Suppressor macrophage (primary cell): ENCODE measurements around the gene PTGES2.
A peak's percentile ranks its signal among the peaks of the same experiment; 100 is the strongest.

Experiments used
- DNase-seq, 4 experiments: peaks; one replicate each; pipeline ENCODE4 v3.0.0-alpha.2; 2020 to 2022

PTGES2 gene

GRCh38 chr9:128102861-128103588, 24.5 kb downstream of the PTGES2 start:
- DNase-seq = peak in 2 of 4 experiments; percentile 35 to 43

- DNase-seq = no peak
These were observed 25.3 kb downstream of the PTGES2 start for GRCh38 chr9:128102196-128102595.

DNA sequence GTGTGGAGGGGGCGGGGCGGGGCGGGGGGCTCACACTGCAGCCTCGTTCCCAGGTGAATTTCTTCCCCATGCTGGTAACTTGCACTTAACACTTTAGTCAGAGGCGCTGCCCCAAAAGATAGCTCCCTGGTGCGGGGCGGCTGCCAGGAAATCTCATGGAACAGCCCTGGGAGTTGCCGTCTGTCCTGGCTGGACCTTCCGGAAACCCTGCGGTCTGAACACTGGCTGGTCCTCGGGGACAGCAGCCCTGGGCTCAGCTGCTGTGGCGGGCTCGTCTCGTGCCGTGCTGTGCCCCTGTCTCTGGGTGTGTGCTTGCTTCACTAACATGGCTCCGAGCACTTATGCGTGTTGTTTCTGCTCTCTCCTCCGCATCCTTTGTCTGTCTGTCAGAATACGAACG, 25.8 kb downstream of the PTGES2 start:
- no peak for DNase-seq

GRCh38 chr9:128101231-128101661, 26.3 kb downstream of the PTGES2 start:
- no peak for DNase-seq

GRCh38 chr9:128100581-128100980, 26.9 kb downstream of the PTGES2 start:
- DNase-seq = no peak

- peak in 3 of 4 experiments; percentile 36 to 57 (median 56) for DNase-seq
These were observed 27.5 kb downstream of the PTGES2 start for GRCh38 chr9:128099932-128100491.

DNA sequence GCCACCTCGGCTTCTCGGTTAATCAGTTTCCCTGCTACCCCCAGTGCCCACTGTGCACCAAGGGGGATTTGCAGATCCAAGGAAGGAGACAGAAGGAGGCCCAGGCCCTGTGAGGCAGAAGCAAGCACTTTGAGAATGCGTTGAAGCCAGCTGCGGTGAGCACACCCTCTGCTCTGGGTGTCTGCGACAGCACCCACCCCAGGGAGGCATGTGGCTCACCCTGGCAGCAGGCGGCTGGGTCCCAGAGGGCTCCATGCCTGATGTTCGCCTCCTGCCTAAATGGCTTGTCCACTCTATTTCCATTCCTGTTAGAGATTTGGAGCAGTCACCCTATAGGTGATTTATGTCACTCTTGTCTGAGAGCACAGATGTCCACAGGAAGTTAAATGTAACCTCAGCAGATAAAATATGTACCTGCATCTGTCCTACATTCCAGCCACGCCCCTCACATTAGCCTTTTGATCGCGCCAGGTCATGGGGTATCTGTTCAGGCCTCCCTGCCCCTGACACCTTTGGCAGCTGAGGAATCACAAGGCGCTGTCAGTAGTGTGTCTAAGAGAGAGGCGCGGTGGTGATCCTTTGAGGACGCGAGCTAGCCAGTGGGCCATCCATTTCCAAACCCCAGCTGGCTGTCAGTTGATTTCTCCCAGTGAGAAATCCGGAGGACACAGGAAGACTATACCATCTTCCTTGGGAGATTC, 28.1 kb downstream of the PTGES2 start:
- DNase-seq = no peak

GRCh38 chr9:128098297-128099230, 29.0 kb downstream of the PTGES2 start:
- DNase-seq = peak; percentile 94 to 98 (median 96)

DNA sequence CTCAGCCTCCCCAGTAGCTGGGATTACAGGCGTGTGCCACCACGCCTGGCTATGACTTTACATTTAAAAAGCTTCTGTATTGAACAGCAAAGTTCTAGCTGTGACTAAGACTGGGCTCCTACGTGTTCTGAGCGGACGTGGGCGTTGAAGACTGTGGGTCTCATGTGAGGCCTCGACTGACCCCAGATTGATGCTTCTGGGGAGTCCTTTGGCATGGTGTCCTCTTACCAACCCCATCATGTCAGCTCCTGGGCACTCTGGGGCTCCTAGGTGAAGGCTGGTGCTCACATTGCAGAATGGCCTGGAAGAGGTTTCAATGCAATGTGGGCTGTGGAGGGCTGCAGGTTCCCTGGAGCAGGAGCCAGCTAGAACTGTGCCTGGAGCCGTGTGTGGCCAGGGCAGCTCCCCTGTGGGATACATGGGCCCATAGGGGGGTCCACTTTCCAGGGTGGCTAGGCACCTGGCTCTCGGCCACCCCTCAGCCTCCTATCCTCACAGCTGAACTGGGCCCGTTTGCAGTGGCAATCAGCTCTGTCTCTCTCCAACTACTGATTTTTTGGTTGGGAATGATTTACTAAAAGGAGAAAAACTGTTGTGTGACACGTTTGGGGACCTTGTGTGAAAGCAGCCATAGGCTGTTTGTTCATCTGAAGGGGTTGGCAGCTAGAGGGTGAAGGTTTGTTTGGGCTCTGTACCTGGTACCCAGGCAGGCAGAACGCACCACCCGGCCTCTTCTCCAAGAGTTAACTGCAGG, 29.8 kb downstream of the PTGES2 start:
- DNase-seq = peak; percentile 25 to 67 (median 56)

GRCh38 chr9:128096616-128097536, 30.7 kb downstream of the PTGES2 start:
- DNase-seq = peak in 2 of 4 experiments; percentile 35 to 41

DNA sequence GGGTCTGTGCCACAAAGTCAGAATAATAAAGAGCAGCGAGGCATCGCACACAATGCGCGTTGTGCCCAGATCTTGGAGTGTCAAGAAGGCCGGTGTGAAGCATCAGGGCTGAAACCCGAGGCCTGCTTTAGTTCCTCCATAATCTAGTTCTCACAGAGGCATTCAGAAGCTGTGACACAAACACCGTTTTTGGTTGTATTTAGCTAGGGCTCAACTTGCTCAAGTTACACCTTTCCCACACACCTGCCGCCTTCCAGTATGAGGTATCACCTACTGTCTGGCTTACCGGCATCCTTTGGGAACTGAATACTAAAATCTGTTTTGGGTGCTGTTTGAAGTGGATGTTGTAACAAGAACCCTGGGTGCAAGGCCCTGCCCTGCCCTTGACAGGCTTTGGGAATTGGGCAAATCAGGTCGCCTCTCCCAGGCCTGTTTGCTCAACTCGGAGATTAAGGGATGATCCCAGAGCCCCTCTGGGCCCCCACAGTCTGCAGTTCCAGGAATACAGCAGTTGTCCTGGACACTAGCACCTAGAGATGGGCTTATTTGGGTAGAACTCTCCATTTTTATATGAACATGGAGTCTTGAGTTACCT, 32.5 kb downstream of the PTGES2 start:
- no peak for DNase-seq

GRCh38 chr9:128094166-128094949, 33.2 kb downstream of the PTGES2 start:
- DNase-seq = peak; percentile 93 to 97 (median 94)

- no peak for DNase-seq
These were observed 34.5 kb downstream of the PTGES2 start for GRCh38 chr9:128093011-128093410.

- DNase-seq = no peak
These were observed 35.1 kb downstream of the PTGES2 start for GRCh38 chr9:128092199-128092977.

GRCh38 chr9:128091571-128091970, 36.0 kb downstream of the PTGES2 start:
- DNase-seq = peak in 1 of 4 experiments; percentile 38

- no peak for DNase-seq
These were observed 36.4 kb downstream of the PTGES2 start for GRCh38 chr9:128091144-128091543.

DNA sequence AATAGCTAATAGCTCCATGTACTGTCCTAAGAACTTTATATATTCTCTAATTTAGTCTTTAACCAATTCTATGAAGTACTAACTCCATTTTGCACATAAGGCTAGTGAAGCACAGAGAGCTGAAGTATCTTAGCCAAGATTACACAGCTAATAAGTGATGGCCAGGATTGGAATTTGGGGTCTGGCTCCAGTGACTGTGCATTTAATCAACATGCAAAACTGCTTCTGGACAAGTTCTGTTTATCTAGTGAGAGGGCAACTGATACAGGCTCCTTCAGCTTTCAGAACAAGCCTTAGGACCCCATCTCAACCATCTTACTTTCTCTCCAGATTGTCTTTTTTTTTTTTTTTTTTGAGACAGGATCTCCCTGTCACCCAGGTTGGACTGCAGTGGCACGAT, 38.2 kb downstream of the PTGES2 start:
- DNase-seq = no peak

- no peak for DNase-seq
These were observed 39.1 kb downstream of the PTGES2 start for GRCh38 chr9:128088253-128088945.
